Glutamatergic neuron (in vitro differentiated cells): Measurements from ENCODE around the gene TTC34. TPM values are rescaled to one million over a fixed set of nuclear protein-coding genes. Genes with fewer than 3 reads are reported as not detected.

Source experiments
- DNase-seq: peaks from one replicate; pipeline ENCODE4 v3.0.0; 2022
- H3K27ac Mint-ChIP-seq: one replicate; pipeline ENCODE4 v1.8.0; 2020; ENCODE audit warnings: mild to moderate bottlenecking, mixed read lengths, inconsistent platforms; ENCODE audit not compliant: unreplicated experiment
- H3K27me3 Mint-ChIP-seq: one replicate; pipeline ENCODE4 v1.8.0; 2020; ENCODE audit warnings: mild to moderate bottlenecking, moderate library complexity, mixed read lengths, inconsistent platforms; ENCODE audit not compliant: unreplicated experiment
- H3K36me3 Mint-ChIP-seq: one replicate; pipeline ENCODE4 v1.8.0; 2020; ENCODE audit warnings: mild to moderate bottlenecking, mixed read lengths, inconsistent platforms; ENCODE audit not compliant: unreplicated experiment
- H3K4me1 Mint-ChIP-seq: one replicate; pipeline ENCODE4 v1.8.0; 2020; ENCODE audit warnings: mild to moderate bottlenecking, low read depth, mixed read lengths, inconsistent platforms; ENCODE audit not compliant: unreplicated experiment
- H3K4me3 Mint-ChIP-seq: one replicate; pipeline ENCODE4 v1.8.0; 2020; ENCODE audit warnings: mild to moderate bottlenecking, mixed read lengths, inconsistent platforms; ENCODE audit not compliant: unreplicated experiment
- H3K9me3 Mint-ChIP-seq: one replicate; pipeline ENCODE4 v1.8.0; 2020; ENCODE audit warnings: mild to moderate bottlenecking, moderate library complexity, mixed read lengths, inconsistent platforms; ENCODE audit not compliant: unreplicated experiment
- total RNA-seq: library from RNA; stranded (reverse); fragmentation: NEBNext Ultra II Directional; extraction: Animal tissue kit (Norgen Biotek cat#: 25700); gene quantifications from one replicate; pipeline ENCODE4 v1.2.1, GENCODE V29; 2021; ENCODE audit not compliant: unreplicated experiment
- TF ChIP-seq, protein P1 (sequence below): fragments of 200-600 bp; sonication (generic); IDR thresholded peaks from one replicate; pipeline ENCODE4 v1.5.0; 2021; ENCODE audit not compliant: partially characterized antibody, unreplicated experiment

The TTC34 gene
- total RNA-seq, 1 donor from 2014 or later: 0.74 TPM

- no peak for DNase-seq
- TF ChIP-seq, protein P1, sequence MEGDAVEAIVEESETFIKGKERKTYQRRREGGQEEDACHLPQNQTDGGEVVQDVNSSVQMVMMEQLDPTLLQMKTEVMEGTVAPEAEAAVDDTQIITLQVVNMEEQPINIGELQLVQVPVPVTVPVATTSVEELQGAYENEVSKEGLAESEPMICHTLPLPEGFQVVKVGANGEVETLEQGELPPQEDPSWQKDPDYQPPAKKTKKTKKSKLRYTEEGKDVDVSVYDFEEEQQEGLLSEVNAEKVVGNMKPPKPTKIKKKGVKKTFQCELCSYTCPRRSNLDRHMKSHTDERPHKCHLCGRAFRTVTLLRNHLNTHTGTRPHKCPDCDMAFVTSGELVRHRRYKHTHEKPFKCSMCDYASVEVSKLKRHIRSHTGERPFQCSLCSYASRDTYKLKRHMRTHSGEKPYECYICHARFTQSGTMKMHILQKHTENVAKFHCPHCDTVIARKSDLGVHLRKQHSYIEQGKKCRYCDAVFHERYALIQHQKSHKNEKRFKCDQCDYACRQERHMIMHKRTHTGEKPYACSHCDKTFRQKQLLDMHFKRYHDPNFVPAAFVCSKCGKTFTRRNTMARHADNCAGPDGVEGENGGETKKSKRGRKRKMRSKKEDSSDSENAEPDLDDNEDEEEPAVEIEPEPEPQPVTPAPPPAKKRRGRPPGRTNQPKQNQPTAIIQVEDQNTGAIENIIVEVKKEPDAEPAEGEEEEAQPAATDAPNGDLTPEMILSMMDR: no peak
Observed at GRCh38 chr1:2604844-2605508, 196.5 kb downstream of the TTC34 start.

DNA sequence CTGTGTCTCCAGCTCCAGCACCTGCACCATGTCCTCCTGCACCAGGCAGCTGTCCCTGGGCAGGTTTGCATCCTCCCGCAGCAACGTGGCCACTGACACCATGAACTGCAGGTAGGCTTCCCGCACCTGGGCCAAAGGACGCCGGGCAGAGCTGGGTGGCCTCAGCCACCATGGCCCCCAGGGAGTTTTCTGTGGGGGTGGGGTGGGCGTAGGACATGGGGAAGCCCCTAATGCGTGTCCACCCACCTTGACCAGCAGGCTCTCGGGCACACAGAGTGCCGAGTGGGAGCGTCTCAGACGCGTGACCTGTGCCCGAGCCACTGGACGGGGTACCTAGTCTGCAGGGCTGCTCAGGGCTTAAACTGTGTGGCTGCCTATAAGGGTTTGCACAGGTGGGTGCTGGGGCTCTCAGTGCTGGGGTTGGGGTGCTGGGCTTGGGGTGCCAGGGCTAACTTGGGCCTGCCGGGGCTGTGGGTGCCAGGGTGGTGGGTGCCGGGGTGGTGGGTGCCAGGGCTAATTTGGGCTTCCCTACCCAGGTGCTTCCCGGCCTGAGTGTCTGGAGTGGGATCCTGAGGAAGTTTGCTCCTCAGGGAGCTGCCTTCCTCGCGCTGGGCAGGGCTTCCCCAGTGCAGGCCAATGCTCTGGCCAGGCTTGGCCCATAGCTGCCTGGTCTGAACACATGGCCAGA lies 197.2 kb downstream of the TTC34 start:
- H3K36me3 Mint-ChIP-seq: peaks cover 6% of the 10 kb centered on the region
- peaks cover 3% of the 10 kb centered on the region for H3K9me3 Mint-ChIP-seq
- DNase-seq: no peak
- H3K4me1 Mint-ChIP-seq: no peaks in the 10 kb centered on the region
- no peaks in the 10 kb centered on the region for H3K27me3 Mint-ChIP-seq
- TF ChIP-seq, protein P1: no peak
- H3K4me3 Mint-ChIP-seq: no peak overlapping the region
- no peak overlapping the region for H3K27ac Mint-ChIP-seq

More at GRCh38 chr1:2604844-2605508, 196.5 kb downstream of the TTC34 start:
- Mint-ChIP-seq H3K27ac (no peak overlapping the region), H3K27me3 (no peaks in the 10 kb centered on the region), H3K9me3 (peaks cover 3% of the 10 kb centered on the region), H3K4me3 (no peak overlapping the region), H3K36me3 (peaks cover 6% of the 10 kb centered on the region), H3K4me1 (no peaks in the 10 kb centered on the region)

- no peaks in the 10 kb centered on the region for H3K27me3 Mint-ChIP-seq
- H3K4me1 Mint-ChIP-seq: no peaks in the 10 kb centered on the region
- H3K9me3 Mint-ChIP-seq: peaks cover 5% of the 10 kb centered on the region
- DNase-seq: no peak
- H3K4me3 Mint-ChIP-seq: no peak overlapping the region
- peaks cover 6% of the 10 kb centered on the region for H3K36me3 Mint-ChIP-seq
- no peak overlapping the region for H3K27ac Mint-ChIP-seq
- TF ChIP-seq, protein P1: no peak
Observed at GRCh38 chr1:2603521-2604155, 197.9 kb downstream of the TTC34 start.

- TF ChIP-seq, protein P1: no peak
- Mint-ChIP-seq H3K4me3 (no peak overlapping the region), H3K27me3 (no peaks in the 10 kb centered on the region), H3K27ac (no peak overlapping the region), H3K4me1 (no peaks in the 10 kb centered on the region), H3K36me3 (peaks cover 6% of the 10 kb centered on the region), H3K9me3 (peaks cover 2% of the 10 kb centered on the region)
- DNase-seq: no peak
Observed at GRCh38 chr1:2602866-2603520, 198.5 kb downstream of the TTC34 start.
